A673 (cell line): ENCODE data around the gene SIDT1. TPM values are rescaled to one million over a fixed set of nuclear protein-coding genes. Genes with fewer than 3 reads are reported as not detected.

ENCODE experiments used
- BruUV-seq: library from RNA; stranded (reverse); fragments of 400-500 nt; replicated peaks from 2 replicates; lab custom pipeline; 2021; lab: Mats Ljungman, UMichigan
- CTCF ChIA-PET: fragments of 300-600 bp; sonication (Branson Sonifier 250); formaldehyde crosslinking; loops from one replicate; lab custom pipeline; 2022; ENCODE audit warnings: antibody characterized with exemption; lab: Charles Lee
- POLR2A ChIA-PET: fragments of 300-600 bp; sonication (Branson Sonifier 250); formaldehyde crosslinking; loops from one replicate; lab custom pipeline; 2022; ENCODE audit warnings: antibody characterized with exemption; ENCODE audit not compliant: low non-redundant PET; lab: Charles Lee
- DNase-seq: peaks from one replicate; pipeline ENCODE4 v3.0.0-alpha.2; 2015; ENCODE audit warnings: low spot score
- H3K27ac ChIP-seq: fragments of 200-600 bp; sonication (generic); 2 replicates; pipeline ENCODE4 v1.5.1; 2016; ENCODE audit warnings: mixed run types, low read depth, mild to moderate bottlenecking, mixed read lengths, antibody characterized with exemption, low read length; ENCODE audit not compliant: poor library complexity, severe bottlenecking
- H3K27me3 ChIP-seq: fragments of 200-600 bp; sonication (generic); replicated peaks from 2 replicates; pipeline ENCODE4 v1.6.1; 2017; ENCODE audit warnings: mixed run types, low read depth, mild to moderate bottlenecking, mixed read lengths, antibody characterized with exemption, low read length; ENCODE audit not compliant: insufficient read depth, poor library complexity
- H3K36me3 ChIP-seq: fragments of 200-600 bp; sonication (generic); 2 replicates; pipeline ENCODE4 v1.6.1; 2016; ENCODE audit warnings: mixed run types, mild to moderate bottlenecking, mixed read lengths, antibody characterized with exemption, low read length; ENCODE audit not compliant: insufficient read depth, poor library complexity, severe bottlenecking
- H3K4me1 ChIP-seq: fragments of 200-600 bp; sonication (generic); 2 replicates; pipeline ENCODE4 v1.6.1; 2017; ENCODE audit warnings: mixed run types, mild to moderate bottlenecking, mixed read lengths, antibody characterized with exemption, low read length; ENCODE audit not compliant: insufficient read depth, poor library complexity, severe bottlenecking
- H3K4me3 ChIP-seq: fragments of 200-600 bp; sonication (generic); 2 replicates; pipeline ENCODE4 v1.5.1; 2016; ENCODE audit warnings: low read depth, mixed run types, mild to moderate bottlenecking, mixed read lengths, low read length; ENCODE audit not compliant: poor library complexity, severe bottlenecking
- H3K9me3 ChIP-seq: fragments of 200-600 bp; sonication (generic); 2 replicates; pipeline ENCODE4 v1.6.1; 2016; ENCODE audit warnings: mixed run types, low read depth, mild to moderate bottlenecking, mixed read lengths, antibody characterized with exemption, low read length; ENCODE audit not compliant: poor library complexity, severe bottlenecking
- EZH2 ChIP-seq: fragments of 200-600 bp; sonication (generic); IDR thresholded peaks from 2 replicates; pipeline ENCODE4 v1.6.1; 2017; ENCODE audit warnings: borderline replicate concordance, low read depth, mild to moderate bottlenecking, mixed read lengths, antibody characterized with exemption, low read length; ENCODE audit not compliant: poor library complexity, severe bottlenecking
- intact Hi-C: fragments of 100-400 bp; cut with micrococcal nuclease; formaldehyde crosslinking; loops from one replicate; pipeline ENCODE4 v1.10.0; 2022; ENCODE audit not compliant: unreplicated experiment
- total RNA-seq: library from RNA; stranded (reverse); gene quantifications from 2 replicates; pipeline ENCODE4 v1.2.3, GENCODE V29; 2021
- TF ChIP-seq, protein P1 (sequence below): fragments of 300-800, 200-600 bp; sonication (generic); conservative IDR thresholded peaks from 2 replicates; pipeline ENCODE4 v1.5.1; 2017; ENCODE audit warnings: low read depth, mild to moderate bottlenecking, antibody characterized with exemption, low read length, moderate library complexity, mixed read lengths

SIDT1 gene
- total RNA-seq, 1 experiment from 2014 or later = not detected

DNA sequence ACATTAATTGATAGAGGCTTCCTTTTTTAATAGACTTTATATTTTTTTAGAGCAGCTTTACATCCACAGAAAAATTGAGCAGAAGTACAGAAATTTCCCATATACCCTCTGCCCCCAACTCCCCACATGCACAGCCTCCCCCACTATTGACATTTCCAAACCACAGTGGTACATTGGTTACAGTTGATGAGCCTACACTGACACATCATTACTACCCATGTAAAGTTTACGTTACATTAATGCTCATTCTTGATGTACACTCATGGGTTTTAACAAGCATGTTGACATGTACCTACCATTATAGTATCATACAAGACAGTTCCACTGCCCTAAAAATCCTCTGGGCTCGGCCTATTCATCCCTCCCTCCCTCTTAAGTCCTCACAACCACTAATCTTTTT, 85.4 kb downstream of the SIDT1 start:
- intact Hi-C loops = no loop called here

DNA sequence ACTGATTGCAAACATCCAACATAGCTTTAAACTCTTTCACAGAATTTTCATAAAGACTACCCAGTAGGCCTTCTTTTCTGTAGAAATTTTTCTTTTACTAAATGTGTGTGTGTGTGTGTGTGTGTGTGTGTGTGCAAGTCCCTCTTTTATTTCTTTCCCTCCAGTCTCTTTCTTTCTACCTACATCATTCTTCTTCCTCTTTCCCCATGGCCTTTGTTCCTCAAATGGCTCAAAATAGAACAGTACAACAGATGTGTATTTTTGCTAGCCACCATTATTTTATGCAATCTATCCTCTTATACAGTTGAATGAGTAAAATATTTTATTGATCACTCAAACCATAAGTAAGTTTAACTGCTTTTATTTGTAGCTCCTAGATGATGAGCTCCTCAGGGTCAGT, 87.7 kb downstream of the SIDT1 start:
- Histone ChIP-seq H3K9me3 (no peaks in the 10 kb centered on the region), H3K4me3 (no peak overlapping the region), H3K27me3 (no peaks in the 10 kb centered on the region), H3K4me1 (no peaks in the 10 kb centered on the region), H3K36me3 (no peaks in the 10 kb centered on the region), H3K27ac (no peak overlapping the region)
- no peak for DNase-seq
- CTCF ChIA-PET = interaction anchor here (0.8 kb wide), 1 partner anchor 585 kb away, joined by 3 read pairs; no protein-coding TSS in a partner anchor
- BruUV-seq = no TSS peak
- intact Hi-C loops = loop anchor here (10.0 kb wide), 1 partner anchor 975 kb away; the partner anchor contains the start of gene CCDC80
- POLR2A ChIA-PET = no interaction called here
- TF ChIP-seq EZH2 = no peak
- TF ChIP-seq, protein P1, sequence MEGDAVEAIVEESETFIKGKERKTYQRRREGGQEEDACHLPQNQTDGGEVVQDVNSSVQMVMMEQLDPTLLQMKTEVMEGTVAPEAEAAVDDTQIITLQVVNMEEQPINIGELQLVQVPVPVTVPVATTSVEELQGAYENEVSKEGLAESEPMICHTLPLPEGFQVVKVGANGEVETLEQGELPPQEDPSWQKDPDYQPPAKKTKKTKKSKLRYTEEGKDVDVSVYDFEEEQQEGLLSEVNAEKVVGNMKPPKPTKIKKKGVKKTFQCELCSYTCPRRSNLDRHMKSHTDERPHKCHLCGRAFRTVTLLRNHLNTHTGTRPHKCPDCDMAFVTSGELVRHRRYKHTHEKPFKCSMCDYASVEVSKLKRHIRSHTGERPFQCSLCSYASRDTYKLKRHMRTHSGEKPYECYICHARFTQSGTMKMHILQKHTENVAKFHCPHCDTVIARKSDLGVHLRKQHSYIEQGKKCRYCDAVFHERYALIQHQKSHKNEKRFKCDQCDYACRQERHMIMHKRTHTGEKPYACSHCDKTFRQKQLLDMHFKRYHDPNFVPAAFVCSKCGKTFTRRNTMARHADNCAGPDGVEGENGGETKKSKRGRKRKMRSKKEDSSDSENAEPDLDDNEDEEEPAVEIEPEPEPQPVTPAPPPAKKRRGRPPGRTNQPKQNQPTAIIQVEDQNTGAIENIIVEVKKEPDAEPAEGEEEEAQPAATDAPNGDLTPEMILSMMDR = no peak

More for the DNA sequence above, 85.4 kb downstream of the SIDT1 start:
- Histone ChIP-seq H3K36me3 (no peaks in the 10 kb centered on the region), H3K27ac (no peak overlapping the region), H3K9me3 (no peaks in the 10 kb centered on the region), H3K4me3 (no peak overlapping the region), H3K27me3 (no peaks in the 10 kb centered on the region), H3K4me1 (no peaks in the 10 kb centered on the region)
- ChIA-PET CTCF (no interaction called here), POLR2A (no interaction called here)
- BruUV-seq = no TSS peak
- no peak for DNase-seq
- no peak for TF ChIP-seq EZH2
- TF ChIP-seq, protein P1 = no peak

DNA sequence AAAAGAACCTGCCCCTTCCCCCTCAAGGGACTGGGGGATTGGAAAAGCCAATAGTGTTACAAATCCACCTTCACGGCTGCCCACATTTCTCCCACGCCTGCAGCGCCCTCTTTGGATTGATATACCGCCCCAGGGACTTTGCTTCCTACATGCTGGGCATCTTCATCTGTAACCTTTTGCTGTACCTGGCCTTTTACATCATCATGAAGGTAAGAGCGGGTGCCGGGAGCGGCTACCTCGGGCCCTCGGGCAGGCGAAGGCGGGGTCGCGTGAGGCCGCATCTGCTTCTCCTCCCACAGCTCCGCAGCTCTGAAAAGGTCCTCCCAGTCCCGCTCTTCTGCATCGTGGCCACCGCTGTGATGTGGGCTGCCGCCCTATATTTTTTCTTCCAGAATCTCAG, 91.0 kb downstream of the SIDT1 start:
- H3K36me3 ChIP-seq = no peaks in the 10 kb centered on the region
- no peaks in the 10 kb centered on the region for H3K9me3 ChIP-seq
- DNase-seq = no peak
- no peak for TF ChIP-seq EZH2
- TF ChIP-seq, protein P1 = 0 out of 2 replicates have a peak, but pooled peaks have one; percentile 23
- H3K27ac ChIP-seq = no peak overlapping the region
- CTCF ChIA-PET = interaction anchor here (0.6 kb wide), 1 partner anchor 544 kb away, joined by 7 read pairs; no protein-coding TSS in a partner anchor
- POLR2A ChIA-PET = no interaction called here
- BruUV-seq = no TSS peak
- intact Hi-C loops = loop anchor here (10.0 kb wide), 1 partner anchor 979 kb away; the partner anchor contains the start of gene CCDC80
- H3K4me1 ChIP-seq = no peaks in the 10 kb centered on the region
- H3K4me3 ChIP-seq = no peak overlapping the region
- no peaks in the 10 kb centered on the region for H3K27me3 ChIP-seq
